Activated CD4-positive, alpha-beta T cell treated with anti-CD3 and anti-CD28 coated beads, Interleukin-2, Interleukin-4, amounts not matched to agents 100 ng/mL and 50 ng/mL, durations not matched to agents 16 hours and 8 hours (primary cell): ENCODE data around the gene NXPH1.
A peak's percentile ranks its signal among the peaks of the same experiment; 100 is the strongest.

Experiments
- DNase-seq: peaks from one replicate; pipeline ENCODE4 v3.0.0-alpha.2; 2020; ENCODE audit warnings: low spot score

Gene NXPH1

GRCh38 chr7:8436965-8437364 lies 3.6 kb downstream of the NXPH1 start:
- peak; percentile 61 for DNase-seq

- no peak for DNase-seq
Measured at GRCh38 chr7:8437606-8438005, 4.2 kb downstream of the NXPH1 start.

DNA sequence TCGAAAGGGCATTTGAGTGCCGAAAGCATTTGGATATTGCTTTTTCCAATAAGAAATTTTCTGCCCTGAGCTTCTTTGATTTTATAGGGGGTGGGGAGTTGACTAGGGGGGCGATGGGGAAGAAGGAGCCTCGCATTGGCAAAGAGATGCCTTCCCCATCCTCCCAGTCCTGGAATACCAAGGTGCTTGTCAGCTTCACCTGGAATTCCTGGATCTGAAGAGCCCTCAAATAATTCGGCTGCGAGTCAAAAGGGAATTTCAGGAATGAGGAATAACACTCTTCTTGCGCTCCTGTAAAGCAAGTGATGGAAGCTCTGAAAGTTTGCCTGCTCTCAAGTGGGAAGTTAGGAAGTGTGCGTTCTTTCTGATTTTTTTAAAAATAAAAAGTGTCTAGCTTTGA lies 7.3 kb downstream of the NXPH1 start:
- DNase-seq, result no peak

GRCh38 chr7:8441106-8441965 lies 7.9 kb downstream of the NXPH1 start:
- no peak for DNase-seq

DNA sequence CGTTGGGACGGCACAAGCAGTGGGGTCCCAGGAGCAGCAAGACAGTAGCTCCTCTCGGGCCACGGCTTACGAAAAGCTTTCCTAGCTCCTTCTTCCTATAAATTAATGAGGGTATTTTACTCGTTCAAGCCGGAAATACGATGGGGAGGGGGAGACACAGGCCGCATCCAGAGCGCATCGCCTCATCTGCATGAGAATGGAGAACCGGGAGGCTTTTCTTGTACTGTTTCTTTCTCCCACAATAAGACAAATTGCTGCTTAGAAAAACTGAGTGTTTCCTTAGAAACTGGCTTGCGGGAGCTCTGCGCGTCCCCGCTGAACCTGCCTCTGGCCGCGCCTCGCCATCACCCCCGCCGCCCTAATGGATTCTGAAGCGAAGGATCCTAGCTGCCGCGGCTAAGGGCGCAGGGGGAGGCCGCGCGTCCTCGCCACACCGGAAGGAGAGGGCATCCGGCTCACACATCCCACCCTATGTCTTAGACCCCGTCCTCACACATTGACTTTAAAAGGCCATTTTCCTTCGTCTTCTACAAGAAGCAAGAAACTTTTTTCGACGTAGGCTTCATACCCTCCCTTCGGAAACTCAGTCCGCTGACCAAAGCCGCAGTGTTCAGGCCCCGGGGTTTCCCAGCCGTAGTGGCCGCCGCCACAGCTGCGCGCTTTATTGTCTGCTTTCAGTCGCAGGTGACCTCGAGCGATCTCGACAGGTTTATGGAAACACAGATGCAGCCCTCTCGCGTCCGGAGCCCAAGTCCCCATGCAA lies 8.8 kb downstream of the NXPH1 start:
- no peak for DNase-seq

GRCh38 chr7:8442814-8443304 lies 9.4 kb downstream of the NXPH1 start:
- peak; percentile 51 for DNase-seq

DNA sequence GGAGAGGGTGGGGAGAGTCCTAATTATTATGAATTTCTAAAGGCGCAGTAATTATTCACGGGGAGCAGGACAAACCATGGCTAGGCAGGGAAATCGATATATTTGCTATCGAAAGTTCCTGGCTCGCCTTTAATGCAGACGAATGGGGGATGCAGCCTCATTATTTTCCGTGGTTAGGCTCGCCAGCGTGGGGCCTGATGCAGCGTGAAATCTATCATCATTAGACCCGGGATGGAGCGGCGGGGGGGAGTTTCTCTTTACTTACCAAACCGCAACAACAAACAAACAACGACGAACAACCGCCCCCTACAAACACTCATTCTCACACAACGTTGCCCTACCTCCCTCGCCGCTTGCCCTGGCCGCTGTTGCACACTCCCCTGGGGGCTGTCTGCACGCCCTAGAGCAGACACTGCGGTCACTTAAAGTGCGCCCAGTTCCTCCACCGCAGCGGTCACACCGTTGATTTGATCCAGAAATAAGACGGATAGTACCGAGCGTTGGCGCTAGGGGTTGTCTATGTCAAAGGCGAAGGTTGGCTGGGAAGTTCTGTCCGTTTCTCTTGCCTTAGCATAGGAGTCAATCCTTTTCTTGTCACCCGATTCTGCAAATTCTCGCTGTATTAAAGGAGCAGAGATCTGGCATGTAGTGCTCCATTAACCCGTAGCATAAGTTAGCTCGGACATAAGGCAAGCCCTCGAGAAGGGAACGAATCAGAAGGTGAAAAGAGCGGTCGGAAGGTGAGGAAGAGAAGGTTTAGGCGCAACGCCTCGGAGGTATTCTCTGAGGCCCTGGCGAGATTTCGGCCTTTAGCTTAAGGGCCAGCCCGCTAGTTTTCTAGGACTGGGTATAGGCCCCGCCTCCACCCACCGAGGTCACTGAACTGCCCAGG lies 10.4 kb downstream of the NXPH1 start:
- DNase-seq, result no peak

GRCh38 chr7:8444468-8444769 lies 11.0 kb downstream of the NXPH1 start:
- DNase-seq, result no peak

DNA sequence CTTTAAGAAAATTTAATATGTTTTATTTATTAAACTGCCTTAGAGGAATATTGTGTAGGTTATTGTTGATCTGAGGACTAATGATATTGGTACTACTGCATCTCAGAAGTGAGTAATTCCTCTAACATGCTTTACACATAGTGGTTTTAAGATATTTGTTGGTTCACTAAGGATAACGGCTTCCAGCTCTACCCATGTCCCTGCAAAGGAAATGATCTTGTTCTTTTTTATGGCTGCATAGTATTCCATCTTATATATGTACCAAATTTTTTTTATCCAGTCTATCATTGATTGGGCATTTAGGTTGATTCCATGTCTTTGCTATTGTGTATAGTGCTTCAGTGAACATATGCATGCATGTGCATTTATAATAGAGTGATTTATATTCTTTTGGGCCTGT lies 20.1 kb downstream of the NXPH1 start:
- no peak for DNase-seq

GRCh38 chr7:8455426-8455825 lies 22.0 kb downstream of the NXPH1 start:
- DNase-seq, result no peak

- DNase-seq, result no peak
Measured at GRCh38 chr7:8462309-8462708, 28.9 kb downstream of the NXPH1 start.

DNA sequence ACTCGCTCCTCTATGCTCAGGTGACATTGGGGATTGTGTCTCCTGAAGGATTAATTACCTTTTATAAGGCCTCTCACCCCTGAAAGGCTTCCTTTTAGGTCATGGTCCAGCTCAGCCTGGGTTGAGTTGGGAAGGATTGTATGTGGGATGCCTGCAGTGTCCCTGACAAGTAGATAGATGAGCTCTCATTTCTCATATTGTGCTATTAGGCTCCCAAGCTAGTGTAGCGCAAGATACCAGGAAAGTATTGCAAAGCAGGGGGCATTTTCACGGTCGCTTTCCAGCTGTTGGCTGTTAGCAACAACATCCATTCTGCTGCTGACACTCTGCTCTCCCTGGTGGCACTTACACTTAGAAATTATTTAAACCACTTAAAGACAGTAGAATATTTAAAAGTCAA lies 31.9 kb downstream of the NXPH1 start:
- no peak for DNase-seq

GRCh38 chr7:8480527-8480926 lies 47.1 kb downstream of the NXPH1 start:
- no peak for DNase-seq

GRCh38 chr7:8481096-8481495 lies 47.7 kb downstream of the NXPH1 start:
- DNase-seq, result no peak

- no peak for DNase-seq
Measured at GRCh38 chr7:8481752-8482446, 48.5 kb downstream of the NXPH1 start.

- no peak for DNase-seq
Measured at GRCh38 chr7:8490391-8491045, 57.1 kb downstream of the NXPH1 start.

DNA sequence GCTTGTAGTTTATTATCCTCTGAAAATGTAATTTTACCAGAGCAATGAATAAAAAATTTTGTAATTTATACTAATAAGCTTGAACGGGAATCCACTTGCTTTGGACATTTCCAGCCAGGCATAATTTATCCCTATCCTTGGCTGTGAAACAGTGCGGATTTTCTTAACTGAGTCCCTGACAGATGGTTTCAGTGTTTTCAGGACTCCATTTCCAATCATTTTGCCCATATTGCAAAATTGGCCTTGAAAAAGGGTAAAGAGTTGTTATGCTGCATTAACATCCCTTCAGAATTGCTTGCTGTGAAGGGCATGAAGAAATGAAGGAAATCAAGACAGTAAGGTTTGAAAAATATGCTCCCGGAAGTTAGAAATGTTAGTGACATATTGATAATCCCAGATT lies 57.7 kb downstream of the NXPH1 start:
- DNase-seq, result no peak

DNA sequence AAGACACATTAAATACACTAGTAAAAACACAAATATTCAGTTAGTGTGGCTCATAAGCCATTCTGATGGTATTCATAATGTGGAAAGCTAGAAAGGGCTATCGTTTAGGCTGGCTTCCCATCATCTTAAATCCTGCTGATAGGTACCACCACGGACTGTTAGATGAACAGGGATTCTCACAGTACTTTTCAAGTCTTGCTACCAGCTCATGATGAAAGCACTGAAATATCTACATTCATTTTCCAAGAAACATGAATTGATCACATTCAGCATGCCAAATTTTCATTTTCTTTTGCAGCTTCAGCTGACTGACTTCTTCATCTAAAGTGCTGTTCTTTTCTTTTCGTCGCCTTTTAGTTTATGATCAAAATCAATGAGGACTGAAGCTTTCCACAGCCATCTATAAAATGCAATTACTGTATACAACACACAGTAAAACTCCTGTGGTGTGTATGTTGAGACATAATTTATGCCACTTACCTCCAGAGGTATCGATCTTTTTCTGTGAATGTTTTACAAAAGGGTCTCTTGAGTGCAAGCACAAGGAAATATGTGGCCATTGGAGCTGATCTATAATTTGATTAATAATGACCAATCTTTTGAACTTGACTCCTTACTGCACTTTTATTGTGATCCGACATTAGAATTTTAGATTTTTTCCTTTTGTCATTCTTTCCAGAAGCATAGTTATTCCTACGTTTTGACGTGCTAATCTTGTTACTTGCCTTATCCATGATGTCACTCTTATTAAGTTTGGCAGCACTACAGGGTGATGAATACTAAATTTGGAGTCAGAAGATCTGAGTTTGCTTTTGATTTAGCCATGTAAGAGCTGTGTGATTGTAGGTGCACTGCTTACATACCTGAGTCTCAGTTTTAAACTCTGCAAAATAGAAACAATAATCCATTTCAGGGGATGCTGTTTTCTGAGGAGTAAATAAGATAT lies 58.4 kb downstream of the NXPH1 start:
- DNase-seq, result no peak

- no peak for DNase-seq
Measured at GRCh38 chr7:8499128-8499527, 65.7 kb downstream of the NXPH1 start.

DNA sequence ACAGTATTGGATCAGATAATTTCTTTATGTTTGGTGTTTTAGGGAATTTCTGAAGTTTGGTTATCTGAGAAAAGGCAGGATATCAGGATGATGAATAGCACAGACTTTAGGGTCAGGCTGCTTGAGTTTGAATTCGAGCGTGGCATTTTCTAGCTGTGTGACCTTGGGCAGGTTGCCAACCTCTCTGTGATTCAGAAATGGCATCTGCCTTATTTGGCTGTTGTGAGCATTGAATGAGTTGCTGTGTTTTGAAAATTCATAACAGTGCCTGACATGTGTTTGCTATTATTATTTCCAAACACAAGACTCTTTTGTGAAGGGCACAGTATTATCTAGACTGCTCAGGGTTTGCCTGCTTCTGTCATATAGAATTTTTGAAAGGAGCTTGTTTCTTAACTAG lies 66.9 kb downstream of the NXPH1 start:
- DNase-seq, result no peak
